HL-60 (cell line): ENCODE data around the gene ARRDC4.
"Not testable (repeated sequence)": the region's sequence is repeated elsewhere in the genome, so short reads cannot be mapped to it uniquely, and the experiment has no call there.

Experiments
- DNase-seq, 2 experiments: peaks; one replicate each; pipeline ENCODE4 v3.0.0-alpha.2; 2010 to 2020; ENCODE audit warnings: low read depth in 1 of 2, low spot score in 1 of 2
- H3K27ac ChIP-seq: fragments of 250-450 bp; sonication (Bioruptor Pico); replicated peaks from 2 replicates; pipeline ENCODE4 v1.5.1; 2020; ENCODE audit warnings: mild to moderate bottlenecking, moderate library complexity
- H3K27me3 ChIP-seq: fragments of 250-450 bp; sonication (Bioruptor Pico); 2 replicates; pipeline ENCODE4 v1.5.1; 2021; ENCODE audit warnings: mild to moderate bottlenecking, moderate library complexity; ENCODE audit not compliant: insufficient read depth, poor library complexity, severe bottlenecking
- H3K4me3 ChIP-seq: replicated peaks from 2 replicates; pipeline ENCODE4 v1.5.1; 2011; ENCODE audit warnings: mild to moderate bottlenecking, control low read depth, low read length; ENCODE audit not compliant: insufficient read depth
- GABPA ChIP-seq: IDR thresholded peaks from 2 replicates; pipeline ENCODE4 v1.6.1; 2012; ENCODE audit warnings: low read depth
- POLR2AphosphoS5 ChIP-seq: IDR thresholded peaks from 2 replicates; pipeline ENCODE4 v1.6.1; 2012; ENCODE audit warnings: low read depth
- SPI1 ChIP-seq: IDR thresholded peaks from 2 replicates; pipeline ENCODE4 v1.6.1; 2012; ENCODE audit warnings: low read depth, mild to moderate bottlenecking, borderline replicate concordance
- TF ChIP-seq, protein P1 (sequence below): IDR thresholded peaks from 2 replicates; pipeline ENCODE4 v1.6.1; 2012; ENCODE audit warnings: low read depth; ENCODE audit not compliant: insufficient replicate concordance
- TF ChIP-seq, protein P2 (sequence below): IDR thresholded peaks from one replicate; pipeline ENCODE4 v1.5.1; 2011; ENCODE audit warnings: low read length, control low read depth, inconsistent platforms; ENCODE audit not compliant: insufficient read depth

The ARRDC4 gene

DNA sequence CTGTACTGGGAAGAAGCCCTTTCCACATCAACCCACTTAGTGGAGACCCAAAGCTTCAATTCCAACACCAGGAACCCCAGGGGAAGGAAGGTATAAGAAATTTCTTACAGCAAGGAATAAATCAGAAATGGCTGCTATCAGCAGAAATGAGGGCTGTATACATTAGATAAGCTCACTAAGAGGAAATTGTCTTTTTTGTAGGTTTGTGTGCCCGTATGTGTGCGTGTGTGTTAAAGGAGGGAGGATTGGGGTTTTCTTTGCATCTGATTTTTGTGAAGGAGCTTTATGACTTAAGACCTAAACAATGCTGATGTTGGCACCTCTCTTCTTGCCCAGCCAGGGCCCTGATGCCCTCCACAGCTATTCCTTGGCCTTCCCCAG lies 18.6 kb downstream of the ARRDC4 start:
- Histone ChIP-seq H3K4me3 (no peak overlapping the region), H3K27ac (no peak overlapping the region), H3K27me3 (no peaks in the 10 kb centered on the region)
- no peak for DNase-seq
- TF ChIP-seq POLR2AphosphoS5 = no peak
- no peak for TF ChIP-seq GABPA

DNA sequence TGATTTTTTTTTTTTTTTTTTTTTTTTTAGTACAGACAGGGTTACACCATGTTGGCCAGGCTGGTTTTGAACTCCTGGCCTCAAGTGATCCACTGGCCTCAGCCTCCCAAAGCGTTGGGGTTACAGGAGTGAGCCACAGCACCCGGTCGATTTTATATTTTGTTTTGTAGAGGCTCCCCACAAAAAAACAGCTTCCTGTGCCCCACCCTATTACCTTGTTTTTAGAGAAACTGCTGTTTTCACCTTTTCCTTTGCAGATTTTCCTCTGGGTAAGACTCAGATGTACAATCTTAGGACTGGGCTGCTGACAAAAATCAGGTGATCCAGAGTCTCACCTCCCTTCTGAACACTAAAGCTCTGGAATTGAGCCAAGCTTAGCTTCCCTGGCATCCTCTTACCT lies 20.6 kb downstream of the ARRDC4 start:
- no peaks in the 10 kb centered on the region for H3K27me3 ChIP-seq
- H3K27ac ChIP-seq = no peak overlapping the region
- TF ChIP-seq POLR2AphosphoS5 (no peak), GABPA (no peak), SPI1 (no peak)
- TF ChIP-seq, protein P1, sequence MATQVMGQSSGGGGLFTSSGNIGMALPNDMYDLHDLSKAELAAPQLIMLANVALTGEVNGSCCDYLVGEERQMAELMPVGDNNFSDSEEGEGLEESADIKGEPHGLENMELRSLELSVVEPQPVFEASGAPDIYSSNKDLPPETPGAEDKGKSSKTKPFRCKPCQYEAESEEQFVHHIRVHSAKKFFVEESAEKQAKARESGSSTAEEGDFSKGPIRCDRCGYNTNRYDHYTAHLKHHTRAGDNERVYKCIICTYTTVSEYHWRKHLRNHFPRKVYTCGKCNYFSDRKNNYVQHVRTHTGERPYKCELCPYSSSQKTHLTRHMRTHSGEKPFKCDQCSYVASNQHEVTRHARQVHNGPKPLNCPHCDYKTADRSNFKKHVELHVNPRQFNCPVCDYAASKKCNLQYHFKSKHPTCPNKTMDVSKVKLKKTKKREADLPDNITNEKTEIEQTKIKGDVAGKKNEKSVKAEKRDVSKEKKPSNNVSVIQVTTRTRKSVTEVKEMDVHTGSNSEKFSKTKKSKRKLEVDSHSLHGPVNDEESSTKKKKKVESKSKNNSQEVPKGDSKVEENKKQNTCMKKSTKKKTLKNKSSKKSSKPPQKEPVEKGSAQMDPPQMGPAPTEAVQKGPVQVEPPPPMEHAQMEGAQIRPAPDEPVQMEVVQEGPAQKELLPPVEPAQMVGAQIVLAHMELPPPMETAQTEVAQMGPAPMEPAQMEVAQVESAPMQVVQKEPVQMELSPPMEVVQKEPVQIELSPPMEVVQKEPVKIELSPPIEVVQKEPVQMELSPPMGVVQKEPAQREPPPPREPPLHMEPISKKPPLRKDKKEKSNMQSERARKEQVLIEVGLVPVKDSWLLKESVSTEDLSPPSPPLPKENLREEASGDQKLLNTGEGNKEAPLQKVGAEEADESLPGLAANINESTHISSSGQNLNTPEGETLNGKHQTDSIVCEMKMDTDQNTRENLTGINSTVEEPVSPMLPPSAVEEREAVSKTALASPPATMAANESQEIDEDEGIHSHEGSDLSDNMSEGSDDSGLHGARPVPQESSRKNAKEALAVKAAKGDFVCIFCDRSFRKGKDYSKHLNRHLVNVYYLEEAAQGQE = no peak
- TF ChIP-seq, protein P2, sequence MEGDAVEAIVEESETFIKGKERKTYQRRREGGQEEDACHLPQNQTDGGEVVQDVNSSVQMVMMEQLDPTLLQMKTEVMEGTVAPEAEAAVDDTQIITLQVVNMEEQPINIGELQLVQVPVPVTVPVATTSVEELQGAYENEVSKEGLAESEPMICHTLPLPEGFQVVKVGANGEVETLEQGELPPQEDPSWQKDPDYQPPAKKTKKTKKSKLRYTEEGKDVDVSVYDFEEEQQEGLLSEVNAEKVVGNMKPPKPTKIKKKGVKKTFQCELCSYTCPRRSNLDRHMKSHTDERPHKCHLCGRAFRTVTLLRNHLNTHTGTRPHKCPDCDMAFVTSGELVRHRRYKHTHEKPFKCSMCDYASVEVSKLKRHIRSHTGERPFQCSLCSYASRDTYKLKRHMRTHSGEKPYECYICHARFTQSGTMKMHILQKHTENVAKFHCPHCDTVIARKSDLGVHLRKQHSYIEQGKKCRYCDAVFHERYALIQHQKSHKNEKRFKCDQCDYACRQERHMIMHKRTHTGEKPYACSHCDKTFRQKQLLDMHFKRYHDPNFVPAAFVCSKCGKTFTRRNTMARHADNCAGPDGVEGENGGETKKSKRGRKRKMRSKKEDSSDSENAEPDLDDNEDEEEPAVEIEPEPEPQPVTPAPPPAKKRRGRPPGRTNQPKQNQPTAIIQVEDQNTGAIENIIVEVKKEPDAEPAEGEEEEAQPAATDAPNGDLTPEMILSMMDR = no peak
- H3K4me3 ChIP-seq = no peak overlapping the region
- DNase-seq = no peak

DNA sequence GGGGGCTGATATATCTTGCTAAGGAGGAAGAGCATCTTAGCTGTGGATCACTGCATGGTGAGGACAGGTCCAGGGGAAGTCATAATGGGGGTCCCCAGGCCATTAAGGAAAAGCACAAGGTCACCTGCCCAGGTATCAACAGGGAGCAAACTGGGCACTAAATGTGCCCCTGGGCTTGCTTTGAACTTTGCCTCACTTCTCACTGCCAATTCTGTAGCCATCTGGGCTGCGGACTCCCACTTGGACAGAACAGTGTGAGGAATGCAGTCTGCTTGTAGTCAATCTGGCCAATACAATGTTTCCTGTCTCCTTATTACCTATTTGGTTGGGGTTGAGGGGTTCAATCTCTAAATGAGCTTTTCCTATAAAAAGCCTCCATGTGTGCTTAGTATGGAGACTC lies 21.3 kb downstream of the ARRDC4 start:
- no peak for DNase-seq
- Histone ChIP-seq H3K4me3 (no peak overlapping the region), H3K27ac (no peak overlapping the region), H3K27me3 (no peaks in the 10 kb centered on the region)
- TF ChIP-seq GABPA (no peak), POLR2AphosphoS5 (no peak), SPI1 (no peak)
- TF ChIP-seq, protein P1 = no peak
- TF ChIP-seq, protein P2 = no peak

- H3K27me3 ChIP-seq = no peaks in the 10 kb centered on the region
- TF ChIP-seq SPI1 (no peak), GABPA (no peak), POLR2AphosphoS5 (no peak)
- TF ChIP-seq, protein P1 = no peak
- TF ChIP-seq, protein P2 = no peak
- no peak overlapping the region for H3K4me3 ChIP-seq
- no peak for DNase-seq
- H3K27ac ChIP-seq = no peak overlapping the region
Observed at GRCh38 chr15:97984157-97984556, 23.7 kb downstream of the ARRDC4 start.

GRCh38 chr15:97985979-97986378 lies 25.5 kb downstream of the ARRDC4 start:
- H3K27me3 ChIP-seq, H3K27ac ChIP-seq, H3K4me3 ChIP-seq, DNase-seq: not testable (repeated sequence)
